HEK293 (cell line): ENCODE measurements around the gene RILPL2.
A peak's percentile ranks its signal among the peaks of the same experiment; 100 is the strongest.

Source experiments
- CTCF ChIA-PET: fragments of 350-600 bp; formaldehyde crosslinking; extraction: SDS; loops from one replicate; lab custom pipeline; 2021; ENCODE audit warnings: antibody characterized with exemption; lab: Yijun Ruan, JAX
- POLR2A ChIA-PET: fragments of 300-600 bp; formaldehyde crosslinking; extraction: SDS; loops from one replicate; lab custom pipeline; 2020; ENCODE audit warnings: antibody characterized with exemption, inconsistent platforms; lab: Yijun Ruan, JAX
- H3K27ac ChIP-seq: fragments of 200-500 bp; sonication (Bioruptor generic); 2 replicates; pipeline ENCODE4 v1.5.1; 2014; ENCODE audit warnings: low read depth, low read length, control low read depth, inconsistent platforms; ENCODE audit errors: extremely low read depth
- H3K36me3 ChIP-seq, 2 experiments: fragments of 200-500 bp in 1 of 2; sonication (Bioruptor generic) in 1 of 2; 1 replicate in 1 of 2; 2 replicates in 1 of 2; pipeline ENCODE4 v1.5.1; 2014 to 2017; ENCODE audit warnings: inconsistent platforms in 2 of 2, low read length in 2 of 2; ENCODE audit not compliant: control insufficient read depth in 2 of 2, insufficient read depth in 1 of 2
- H3K4me1 ChIP-seq: fragments of 200-500 bp; sonication (Bioruptor generic); 2 replicates; pipeline ENCODE4 v1.5.1; 2014; ENCODE audit warnings: mild to moderate bottlenecking, low read length, inconsistent platforms; ENCODE audit not compliant: control insufficient read depth, insufficient read depth
- H3K4me3 ChIP-seq: 2 replicates; pipeline ENCODE4 v1.5.1; 2011; ENCODE audit warnings: low read depth, mild to moderate bottlenecking, control low read depth, low read length, moderate library complexity
- H3K9me3 ChIP-seq: fragments of 200-500 bp; sonication (Bioruptor generic); 2 replicates; pipeline ENCODE4 v1.5.1; 2014; ENCODE audit warnings: low read depth, low read length, inconsistent platforms; ENCODE audit not compliant: control insufficient read depth, insufficient read depth
- EGR2 ChIP-seq: fragments of 450-650 bp; formaldehyde crosslinking; IDR thresholded peaks from 2 replicates; pipeline ENCODE4 v1.5.1; 2016; ENCODE audit warnings: low read depth, missing biosample characterization, missing genetic modification characterization
- GLI2 ChIP-seq: fragments of 450-650 bp; formaldehyde crosslinking; IDR thresholded peaks from 2 replicates; pipeline ENCODE4; 2017; ENCODE audit warnings: missing biosample characterization, missing genetic modification characterization, low read depth, borderline replicate concordance
- GLIS1 ChIP-seq: fragments of 450-650 bp; formaldehyde crosslinking; IDR thresholded peaks from 2 replicates; pipeline ENCODE4 v1.5.1; 2016; ENCODE audit warnings: missing biosample characterization, missing genetic modification characterization
- GLIS2 ChIP-seq: fragments of 450-650 bp; formaldehyde crosslinking; IDR thresholded peaks from 2 replicates; pipeline ENCODE4 v1.5.1; 2016; ENCODE audit warnings: missing biosample characterization, missing genetic modification characterization
- KLF8 ChIP-seq: fragments of 450-650 bp; formaldehyde crosslinking; IDR thresholded peaks from 2 replicates; pipeline ENCODE4 v1.5.1; 2016; ENCODE audit warnings: missing biosample characterization, missing genetic modification characterization
- PRDM4 ChIP-seq: fragments of 450-650 bp; formaldehyde crosslinking; IDR thresholded peaks from 2 replicates; pipeline ENCODE4 v1.5.1; 2017; ENCODE audit warnings: missing biosample characterization, missing genetic modification characterization
- SCRT1 ChIP-seq: fragments of 450-650 bp; formaldehyde crosslinking; IDR thresholded peaks from 2 replicates; pipeline ENCODE4 v1.5.1; 2016; ENCODE audit warnings: missing biosample characterization, missing genetic modification characterization, borderline replicate concordance
- SP2 ChIP-seq: fragments of 450-650 bp; formaldehyde crosslinking; IDR thresholded peaks from 2 replicates; pipeline ENCODE4 v1.5.1; 2016; ENCODE audit warnings: missing biosample characterization, missing genetic modification characterization
- SP3 ChIP-seq: fragments of 450-650 bp; formaldehyde crosslinking; IDR thresholded peaks from 2 replicates; pipeline ENCODE4 v1.5.1; 2016; ENCODE audit warnings: missing biosample characterization, missing genetic modification characterization
- SP7 ChIP-seq: fragments of 450-650 bp; formaldehyde crosslinking; IDR thresholded peaks from 2 replicates; pipeline ENCODE4 v1.5.1; 2016; ENCODE audit warnings: missing biosample characterization, missing genetic modification characterization
- WT1 ChIP-seq: fragments of 450-650 bp; formaldehyde crosslinking; IDR thresholded peaks from 2 replicates; pipeline ENCODE4 v1.5.1; 2016; ENCODE audit warnings: missing biosample characterization, missing genetic modification characterization
- ZBTB17 ChIP-seq: fragments of 450-650 bp; formaldehyde crosslinking; IDR thresholded peaks from 2 replicates; pipeline ENCODE4 v1.5.1; 2016; ENCODE audit warnings: missing biosample characterization, missing genetic modification characterization
- ZBTB20 ChIP-seq: fragments of 450-650 bp; formaldehyde crosslinking; IDR thresholded peaks from 2 replicates; pipeline ENCODE4 v1.5.1; 2016; ENCODE audit warnings: missing biosample characterization, missing genetic modification characterization
- ZBTB26 ChIP-seq: fragments of 450-650 bp; formaldehyde crosslinking; optimal IDR thresholded peaks from 2 replicates; pipeline ENCODE3; 2016; ENCODE audit warnings: missing biosample characterization, mild to moderate bottlenecking, missing genetic modification characterization
- ZFHX2 ChIP-seq: fragments of 450-650 bp; formaldehyde crosslinking; conservative IDR thresholded peaks from 2 replicates; pipeline ENCODE4 v1.5.1; 2016; ENCODE audit warnings: missing biosample characterization, missing genetic modification characterization
- ZNF341 ChIP-seq: fragments of 450-650 bp; formaldehyde crosslinking; IDR thresholded peaks from 2 replicates; pipeline ENCODE4; 2016; ENCODE audit warnings: low read depth, missing biosample characterization, missing genetic modification characterization
- ZNF600 ChIP-seq: fragments of 450-650 bp; formaldehyde crosslinking; IDR thresholded peaks from 2 replicates; pipeline ENCODE4 v1.5.1; 2016; ENCODE audit warnings: missing biosample characterization, missing genetic modification characterization
- ZNF621 ChIP-seq: fragments of 450-650 bp; formaldehyde crosslinking; IDR thresholded peaks from 2 replicates; pipeline ENCODE4 v1.5.1; 2017; ENCODE audit warnings: missing biosample characterization, missing genetic modification characterization
- TF ChIP-seq, protein P1 (sequence below): fragments of 450-650 bp; formaldehyde crosslinking; IDR thresholded peaks from 2 replicates; pipeline ENCODE4 v1.5.1; 2017; ENCODE audit warnings: missing biosample characterization, mild to moderate bottlenecking, missing genetic modification characterization, moderate library complexity
- TF ChIP-seq, protein P2 (sequence below): fragments of 450-650 bp; formaldehyde crosslinking; IDR thresholded peaks from 2 replicates; pipeline ENCODE4 v1.5.1; 2016; ENCODE audit warnings: missing biosample characterization, missing genetic modification characterization

RILPL2 gene

GRCh38 chr12:123388177-123388950 lies 48.1 kb downstream of the RILPL2 start (continued):
- no peak for TF ChIP-seq ZNF621
- TF ChIP-seq SP2 (tag by site-specific recombination): peak; percentile 63
- peak; percentile 48 for TF ChIP-seq ZBTB26 (tag by site-specific recombination)
- TF ChIP-seq GLIS2 (tag by site-specific recombination): peak; percentile 51; the same call in 1 of the 2 replicates
- peak; percentile 39; the same call in 1 of the 2 replicates for TF ChIP-seq SP7 (tag by site-specific recombination)
- peak; percentile 88 for TF ChIP-seq ZBTB20 (tag by site-specific recombination)
- TF ChIP-seq, protein P1, sequence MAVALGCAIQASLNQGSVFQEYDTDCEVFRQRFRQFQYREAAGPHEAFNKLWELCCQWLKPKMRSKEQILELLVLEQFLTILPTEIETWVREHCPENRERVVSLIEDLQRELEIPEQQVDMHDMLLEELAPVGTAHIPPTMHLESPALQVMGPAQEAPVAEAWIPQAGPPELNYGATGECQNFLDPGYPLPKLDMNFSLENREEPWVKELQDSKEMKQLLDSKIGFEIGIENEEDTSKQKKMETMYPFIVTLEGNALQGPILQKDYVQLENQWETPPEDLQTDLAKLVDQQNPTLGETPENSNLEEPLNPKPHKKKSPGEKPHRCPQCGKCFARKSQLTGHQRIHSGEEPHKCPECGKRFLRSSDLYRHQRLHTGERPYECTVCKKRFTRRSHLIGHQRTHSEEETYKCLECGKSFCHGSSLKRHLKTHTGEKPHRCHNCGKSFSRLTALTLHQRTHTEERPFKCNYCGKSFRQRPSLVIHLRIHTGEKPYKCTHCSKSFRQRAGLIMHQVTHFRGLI (tag by site-specific recombination): no peak
- no peak for TF ChIP-seq GLIS1 (tag by site-specific recombination)
- peak; percentile 38; the same call in 1 of the 2 replicates for TF ChIP-seq KLF8 (tag by site-specific recombination)
- TF ChIP-seq, protein P2, sequence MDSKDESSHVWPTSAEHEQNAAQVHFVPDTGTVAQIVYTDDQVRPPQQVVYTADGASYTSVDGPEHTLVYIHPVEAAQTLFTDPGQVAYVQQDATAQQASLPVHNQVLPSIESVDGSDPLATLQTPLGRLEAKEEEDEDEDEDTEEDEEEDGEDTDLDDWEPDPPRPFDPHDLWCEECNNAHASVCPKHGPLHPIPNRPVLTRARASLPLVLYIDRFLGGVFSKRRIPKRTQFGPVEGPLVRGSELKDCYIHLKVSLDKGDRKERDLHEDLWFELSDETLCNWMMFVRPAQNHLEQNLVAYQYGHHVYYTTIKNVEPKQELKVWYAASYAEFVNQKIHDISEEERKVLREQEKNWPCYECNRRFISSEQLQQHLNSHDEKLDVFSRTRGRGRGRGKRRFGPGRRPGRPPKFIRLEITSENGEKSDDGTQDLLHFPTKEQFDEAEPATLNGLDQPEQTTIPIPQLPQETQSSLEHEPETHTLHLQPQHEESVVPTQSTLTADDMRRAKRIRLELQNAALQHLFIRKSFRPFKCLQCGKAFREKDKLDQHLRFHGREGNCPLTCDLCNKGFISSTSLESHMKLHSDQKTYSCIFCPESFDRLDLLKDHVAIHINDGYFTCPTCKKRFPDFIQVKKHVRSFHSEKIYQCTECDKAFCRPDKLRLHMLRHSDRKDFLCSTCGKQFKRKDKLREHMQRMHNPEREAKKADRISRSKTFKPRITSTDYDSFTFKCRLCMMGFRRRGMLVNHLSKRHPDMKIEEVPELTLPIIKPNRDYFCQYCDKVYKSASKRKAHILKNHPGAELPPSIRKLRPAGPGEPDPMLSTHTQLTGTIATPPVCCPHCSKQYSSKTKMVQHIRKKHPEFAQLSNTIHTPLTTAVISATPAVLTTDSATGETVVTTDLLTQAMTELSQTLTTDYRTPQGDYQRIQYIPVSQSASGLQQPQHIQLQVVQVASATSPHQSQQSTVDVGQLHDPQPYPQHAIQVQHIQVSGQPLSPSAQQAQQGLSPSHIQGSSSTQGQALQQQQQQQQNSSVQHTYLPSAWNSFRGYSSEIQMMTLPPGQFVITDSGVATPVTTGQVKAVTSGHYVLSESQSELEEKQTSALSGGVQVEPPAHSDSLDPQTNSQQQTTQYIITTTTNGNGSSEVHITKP (tag by site-specific recombination): peak; percentile 35; the same call in 1 of the 2 replicates
- peak; percentile 40 for TF ChIP-seq SP3 (tag by site-specific recombination)
- peak; percentile 33; the same call in 1 of the 2 replicates for TF ChIP-seq ZBTB17 (tag by site-specific recombination)

- H3K4me1 ChIP-seq: peaks cover 2% of the 10 kb centered on the region; the same call in 1 of the 2 replicates
- POLR2A ChIA-PET: interaction anchor here (0.8 to 1.9 kb wide), 3 partner anchors 23 to 70 kb away, joined by 3 to 11 read pairs (median 7); partner anchors contain the start of genes SBNO1 and SNRNP35
Measured at GRCh38 chr12:123387508-123388176, 48.8 kb downstream of the RILPL2 start.

More at GRCh38 chr12:123387508-123388176, 48.8 kb downstream of the RILPL2 start:
- H3K9me3 ChIP-seq: no peaks in the 10 kb centered on the region
- H3K4me3 ChIP-seq: peak overlapping the region; percentile 52; the same call in 1 of the 2 replicates
- CTCF ChIA-PET: interaction anchor here (1.2 to 2.2 kb wide), 2 partner anchors 22 to 195 kb away, joined by 6 to 10 read pairs; no protein-coding TSS in a partner anchor
- TF ChIP-seq EGR2 (peak; percentile 50; the same call in 1 of the 2 replicates), ZNF341 (tag by site-specific recombination) (0 out of 2 replicates have a peak, but pooled peaks have one; percentile 2), ZFHX2 (peak; percentile 39), WT1 (tag by site-specific recombination) (0 out of 2 replicates have a peak, but pooled peaks have one; percentile 19), SCRT1 (tag by site-specific recombination) (no peak), PRDM4 (0 out of 2 replicates have a peak, but pooled peaks have one; percentile 27), GLI2 (tag by site-specific recombination) (no peak), ZNF600 (tag by site-specific recombination) (0 out of 2 replicates have a peak, but pooled peaks have one; percentile 39)
- TF ChIP-seq, protein P1 (tag by site-specific recombination): peak; percentile 94
- H3K36me3 ChIP-seq: peaks cover 14 to 28% of the 10 kb centered on the region in 2 experiments; a peak in 2 of 3 replicates
- no peak overlapping the region for H3K27ac ChIP-seq
